Ishikawa (cell line): ENCODE measurements around the gene HOXD12.

ENCODE experiments used
- CEBPB ChIP-seq: IDR thresholded peaks from 2 replicates; pipeline ENCODE4 v1.6.1; 2012
- CREB1 ChIP-seq: IDR thresholded peaks from 2 replicates; pipeline ENCODE4 v1.6.1; 2012; ENCODE audit warnings: low read depth
- EGR1 ChIP-seq: IDR thresholded peaks from 2 replicates; pipeline ENCODE4 v1.6.1; 2012
- EP300 ChIP-seq: IDR thresholded peaks from 2 replicates; pipeline ENCODE4 v1.6.1; 2012; ENCODE audit warnings: borderline replicate concordance
- FOXM1 ChIP-seq: IDR thresholded peaks from 2 replicates; pipeline ENCODE4 v1.6.1; 2012; ENCODE audit warnings: low read depth, borderline replicate concordance
- MAX ChIP-seq: IDR thresholded peaks from 2 replicates; pipeline ENCODE4 v1.6.1; 2012
- NFIC ChIP-seq: IDR thresholded peaks from 2 replicates; pipeline ENCODE4 v1.6.1; 2012
- RAD21 ChIP-seq: IDR thresholded peaks from 2 replicates; pipeline ENCODE4 v1.6.1; 2012; ENCODE audit warnings: low read depth
- REST ChIP-seq: IDR thresholded peaks from 2 replicates; pipeline ENCODE4 v1.6.1; 2012; ENCODE audit warnings: low read depth, mild to moderate bottlenecking
- TAF1 ChIP-seq: IDR thresholded peaks from 2 replicates; pipeline ENCODE4 v1.6.1; 2012; ENCODE audit warnings: low read depth, mild to moderate bottlenecking
- TCF12 ChIP-seq: IDR thresholded peaks from 2 replicates; pipeline ENCODE4 v1.6.1; 2012; ENCODE audit warnings: low read depth
- TEAD4 ChIP-seq: IDR thresholded peaks from 2 replicates; pipeline ENCODE4 v1.6.1; 2012
- USF1 ChIP-seq: IDR thresholded peaks from 2 replicates; pipeline ENCODE4 v1.6.1; 2012
- YY1 ChIP-seq: IDR thresholded peaks from 2 replicates; pipeline ENCODE4 v1.6.1; 2012; ENCODE audit warnings: low read depth
- ZBTB7A ChIP-seq: IDR thresholded peaks from 2 replicates; pipeline ENCODE4 v1.6.1; 2012; ENCODE audit warnings: low read depth

Gene HOXD12

GRCh38 chr2:176103194-176103593 lies 3.6 kb downstream of the HOXD12 start:
- TF ChIP-seq TAF1 (no peak), EP300 (no peak), EGR1 (no peak), NFIC (no peak), ZBTB7A (no peak), MAX (no peak)

GRCh38 chr2:176103742-176104315 lies 4.2 kb downstream of the HOXD12 start:
- TF ChIP-seq MAX (no peak), CREB1 (no peak), NFIC (no peak), EP300 (no peak), TEAD4 (no peak), REST (no peak), EGR1 (no peak), TAF1 (no peak), RAD21 (no peak), FOXM1 (no peak), YY1 (no peak), USF1 (no peak), ZBTB7A (no peak), TCF12 (no peak), CEBPB (no peak)

GRCh38 chr2:176104316-176105077 lies 4.9 kb downstream of the HOXD12 start:
- TF ChIP-seq EP300 (no peak), CEBPB (no peak), USF1 (no peak), EGR1 (no peak), CREB1 (no peak), TCF12 (no peak), REST (no peak), FOXM1 (no peak), NFIC (no peak), RAD21 (no peak)

GRCh38 chr2:176105078-176105729 lies 5.6 kb downstream of the HOXD12 start:
- TF ChIP-seq USF1 (no peak), CREB1 (no peak), REST (no peak), MAX (no peak), RAD21 (no peak), EGR1 (no peak), NFIC (no peak), TCF12 (no peak), CEBPB (no peak), TAF1 (no peak), YY1 (no peak), FOXM1 (no peak), ZBTB7A (no peak), TEAD4 (no peak), EP300 (no peak)
